Subcutaneous adipose tissue (tissue), 4 donors: ENCODE data around the gene MMP11. TPM values are rescaled to one million over a fixed set of nuclear protein-coding genes. Genes with fewer than 3 reads are reported as not detected.

Experiments
- CTCF ChIP-seq: fragments of 450-650 bp; IDR thresholded peaks from one replicate; pipeline ENCODE4 v1.5.1; 2016; ENCODE audit warnings: low read depth, mild to moderate bottlenecking, control low read depth, antibody characterized with exemption, moderate library complexity
- total RNA-seq, 4 donors: library from RNA; depleted of rRNA; stranded (reverse); fragments of >200 nt; gene quantifications; one replicate each; pipeline ENCODE4 v1.1.0, GENCODE V29; 2016

Gene MMP11
- total RNA-seq, 4 donors from 2014 or later: 2.1 to 2.8 (median 2.2) TPM

DNA sequence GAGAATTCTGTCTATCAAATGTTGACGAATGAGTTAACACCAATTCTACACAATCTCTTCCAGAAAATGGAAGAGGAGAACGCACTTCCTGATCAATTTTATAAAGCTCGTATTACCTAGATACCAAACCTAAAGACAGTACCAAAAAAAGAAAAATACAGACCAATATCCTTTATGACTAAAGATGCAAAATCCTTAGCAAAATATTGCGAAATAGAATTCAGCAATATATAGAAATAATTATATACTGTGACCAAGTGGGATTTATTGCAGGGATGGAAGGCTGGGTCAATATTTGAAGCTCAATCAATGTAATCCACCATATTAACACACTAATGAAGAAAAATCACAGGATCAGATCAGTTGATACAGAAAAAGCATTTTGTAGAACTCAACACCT, 39.7 kb downstream of the MMP11 start:
- no peak for TF ChIP-seq CTCF

DNA sequence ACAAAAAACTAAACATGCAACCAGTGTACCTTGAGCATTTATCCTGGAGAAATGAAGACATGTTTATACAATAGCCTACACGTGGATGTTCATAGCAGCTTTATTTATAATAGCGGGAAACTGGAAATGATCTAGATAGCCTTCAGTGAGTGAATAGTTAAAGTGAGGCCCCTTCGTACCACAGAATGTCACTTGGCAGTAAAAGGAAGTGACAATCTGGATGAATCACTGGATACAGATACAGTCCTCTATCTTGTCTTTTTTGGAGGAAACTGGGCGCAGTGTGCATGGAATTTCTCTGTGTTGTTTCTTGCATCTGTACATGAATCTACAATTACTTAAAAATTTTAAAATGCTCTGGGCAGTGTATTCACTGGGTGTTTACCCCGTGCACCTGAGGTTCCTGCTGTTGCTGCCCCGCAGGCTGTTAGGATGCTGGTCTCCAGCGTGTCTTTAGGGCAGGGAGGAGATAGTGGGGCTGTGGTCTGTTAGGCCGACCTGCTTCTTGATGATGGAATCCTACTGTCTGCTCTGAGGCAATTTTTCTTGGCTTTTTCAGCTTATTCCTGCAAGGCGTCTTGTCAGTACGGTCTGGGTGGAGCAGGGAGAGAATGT, 43.0 kb downstream of the MMP11 start:
- TF ChIP-seq CTCF: no peak

DNA sequence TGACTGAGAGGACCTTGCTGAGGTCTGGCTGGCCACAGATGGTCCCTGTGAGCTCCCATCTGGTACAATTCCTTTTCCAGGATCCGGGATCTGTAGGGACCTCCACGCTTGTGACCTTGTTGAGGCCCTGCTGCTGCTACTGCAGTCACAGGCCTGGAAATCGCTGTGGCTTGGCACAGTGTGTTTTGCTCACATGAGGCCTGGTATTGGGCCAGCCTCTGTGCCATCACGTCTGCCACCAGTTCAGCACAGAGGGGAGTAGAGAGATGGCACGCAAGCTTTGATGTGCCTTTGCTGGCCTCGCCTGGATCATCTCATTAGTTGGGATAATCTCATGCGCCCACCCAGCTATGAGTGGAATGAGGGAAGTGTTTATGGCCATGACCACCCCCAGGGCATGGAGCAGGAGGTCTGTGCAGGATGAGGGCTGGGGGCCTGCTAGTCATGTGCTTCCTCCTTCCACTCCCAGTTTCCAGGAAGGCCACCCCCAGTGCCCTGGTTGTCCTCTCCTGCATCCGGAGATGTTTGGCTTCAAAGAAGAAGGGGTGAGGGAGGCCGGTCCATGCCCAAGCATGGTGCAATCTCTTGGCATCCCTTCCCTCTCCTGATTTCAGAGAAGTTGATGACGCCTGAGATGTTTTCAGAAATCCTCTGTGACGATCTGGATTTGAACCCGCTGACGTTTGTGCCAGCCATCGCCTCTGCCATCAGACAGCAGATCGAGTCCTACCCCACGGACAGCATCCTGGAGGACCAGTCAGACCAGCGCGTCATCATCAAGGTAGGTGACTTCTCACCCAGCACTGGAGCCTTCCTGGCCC, 43.7 kb downstream of the MMP11 start:
- no peak for TF ChIP-seq CTCF

DNA sequence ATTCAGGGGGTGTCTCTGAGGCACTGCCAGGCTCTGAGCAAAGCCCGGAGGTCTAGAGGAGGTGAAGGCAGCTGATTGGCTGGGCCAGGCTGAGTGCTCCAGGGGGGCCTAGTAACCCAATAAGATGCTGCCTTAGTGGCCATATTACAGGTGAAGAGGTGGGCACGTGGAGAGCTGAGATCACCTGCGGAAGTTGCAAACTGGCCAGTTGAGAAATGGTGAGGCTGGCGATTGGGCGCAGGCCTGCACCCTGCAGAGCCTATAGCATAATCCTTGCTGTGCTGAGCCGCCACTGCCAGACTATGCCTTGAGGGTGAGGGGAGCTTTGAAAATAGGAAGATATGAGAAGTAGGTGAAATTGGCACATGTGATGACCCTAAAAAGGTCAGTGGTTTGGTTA, 44.5 kb downstream of the MMP11 start:
- TF ChIP-seq CTCF: no peak

DNA sequence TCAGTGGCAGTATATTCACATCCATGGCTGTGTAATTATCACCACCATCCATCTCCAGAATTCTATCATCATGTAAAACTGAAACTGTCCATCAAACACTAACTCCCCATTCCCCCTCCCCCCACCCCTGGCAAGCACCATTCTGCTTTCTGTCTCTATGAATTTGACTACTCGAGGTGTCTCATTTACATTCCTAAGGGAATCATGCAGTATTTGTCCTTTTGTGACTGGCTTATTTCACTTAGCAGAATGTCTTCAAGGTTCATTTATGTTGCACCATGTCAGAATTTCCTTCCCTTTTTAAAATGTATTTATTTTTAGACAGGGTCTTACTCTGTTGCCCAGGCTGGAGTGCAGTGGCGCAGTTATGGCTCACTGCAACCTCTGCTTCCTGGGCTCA, 45.9 kb downstream of the MMP11 start:
- TF ChIP-seq CTCF: no peak

- no peak for TF ChIP-seq CTCF
Measured at GRCh38 chr22:23820748-23821211, 48.1 kb downstream of the MMP11 start.

DNA sequence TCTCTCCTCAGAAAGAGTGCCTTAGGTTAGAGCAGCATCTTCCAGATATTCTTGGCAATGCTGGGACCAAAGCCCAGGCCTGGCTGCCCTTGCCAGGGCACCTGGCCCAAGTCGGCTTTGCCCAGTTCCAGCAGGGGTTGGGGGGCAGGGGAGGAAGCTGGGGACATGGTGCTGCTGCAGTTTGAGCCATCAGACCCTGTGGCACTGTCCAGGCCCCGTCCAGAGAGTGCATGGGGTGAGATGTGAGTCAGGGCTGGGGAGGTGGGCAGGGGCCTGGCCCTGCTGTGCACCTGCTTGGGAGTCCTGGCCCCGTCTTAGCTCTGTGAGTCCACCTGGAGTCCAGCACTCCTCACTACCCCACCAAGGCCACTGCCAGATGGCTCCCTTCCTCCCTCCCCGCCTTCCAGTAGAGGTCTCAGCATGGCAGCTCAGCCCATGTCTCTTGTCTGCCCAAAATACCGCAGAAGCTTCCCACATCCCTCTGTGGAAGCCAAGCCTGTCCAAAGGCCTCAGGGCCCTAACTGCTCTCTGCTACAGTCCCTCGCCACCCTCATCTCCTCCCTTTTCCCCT, 49.5 kb downstream of the MMP11 start:
- no peak for TF ChIP-seq CTCF
